ENCODE measurements around the gene TACC2.
"Not testable (repeated sequence)": the region's sequence is repeated elsewhere in the genome, so short reads cannot be mapped to it uniquely, and the experiment has no call there.

The TACC2 gene

DNA sequence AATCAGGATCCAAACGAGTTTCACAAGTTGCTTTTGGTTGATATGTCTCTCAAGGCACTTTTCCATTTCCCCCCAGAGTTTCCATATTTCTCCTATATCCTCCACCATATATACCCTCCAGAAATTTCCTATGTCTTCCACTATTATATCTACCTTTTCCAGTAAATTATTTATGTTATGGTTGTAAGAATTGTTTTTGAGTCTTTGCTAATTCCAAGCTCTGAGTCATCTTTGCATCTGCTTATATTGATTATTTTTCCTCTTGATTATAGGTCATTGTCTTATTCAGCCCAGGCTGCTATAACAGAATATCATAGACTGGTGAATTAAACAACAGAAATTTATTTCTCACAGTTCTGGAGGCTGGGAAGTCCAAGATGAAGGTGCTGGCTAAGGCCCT, 12.7 kb downstream of the TACC2 start:
- no peak for DNase-seq (ENCODE audit: extremely low read depth, low read depth)
- TF ChIP-seq, protein P1, sequence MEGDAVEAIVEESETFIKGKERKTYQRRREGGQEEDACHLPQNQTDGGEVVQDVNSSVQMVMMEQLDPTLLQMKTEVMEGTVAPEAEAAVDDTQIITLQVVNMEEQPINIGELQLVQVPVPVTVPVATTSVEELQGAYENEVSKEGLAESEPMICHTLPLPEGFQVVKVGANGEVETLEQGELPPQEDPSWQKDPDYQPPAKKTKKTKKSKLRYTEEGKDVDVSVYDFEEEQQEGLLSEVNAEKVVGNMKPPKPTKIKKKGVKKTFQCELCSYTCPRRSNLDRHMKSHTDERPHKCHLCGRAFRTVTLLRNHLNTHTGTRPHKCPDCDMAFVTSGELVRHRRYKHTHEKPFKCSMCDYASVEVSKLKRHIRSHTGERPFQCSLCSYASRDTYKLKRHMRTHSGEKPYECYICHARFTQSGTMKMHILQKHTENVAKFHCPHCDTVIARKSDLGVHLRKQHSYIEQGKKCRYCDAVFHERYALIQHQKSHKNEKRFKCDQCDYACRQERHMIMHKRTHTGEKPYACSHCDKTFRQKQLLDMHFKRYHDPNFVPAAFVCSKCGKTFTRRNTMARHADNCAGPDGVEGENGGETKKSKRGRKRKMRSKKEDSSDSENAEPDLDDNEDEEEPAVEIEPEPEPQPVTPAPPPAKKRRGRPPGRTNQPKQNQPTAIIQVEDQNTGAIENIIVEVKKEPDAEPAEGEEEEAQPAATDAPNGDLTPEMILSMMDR (IDR thresholded peaks at IDR 0.05; ENCODE audit: low read depth, low read length, missing control alignments), result no peak
- H3K4me3 ChIP-seq (replicated peaks; ENCODE audit: low read depth, low read length), result no peak overlapping the region

DNA sequence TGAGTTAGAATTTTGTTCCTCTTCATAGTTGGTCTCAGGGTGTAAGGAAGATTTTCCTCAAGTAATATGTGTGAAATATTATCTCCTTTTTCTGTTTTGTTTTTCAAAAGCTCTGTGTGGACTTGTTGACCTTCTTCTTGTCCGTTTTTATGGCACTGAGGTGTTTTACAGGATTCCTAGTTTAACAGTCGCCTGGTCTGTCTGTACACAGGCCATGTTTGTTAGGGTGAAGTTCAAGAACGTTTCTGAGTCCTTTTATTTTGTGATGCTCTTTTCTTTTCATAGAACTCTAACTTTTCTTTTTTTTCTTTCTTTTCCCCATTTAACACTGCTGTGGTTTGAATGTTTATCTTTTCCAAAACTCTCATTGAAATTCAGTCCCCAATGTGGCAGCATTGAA, 18.5 kb downstream of the TACC2 start:
- TF ChIP-seq, protein P1 (IDR thresholded peaks at IDR 0.05; ENCODE audit: low read depth, low read length, missing control alignments), result no peak

DNA sequence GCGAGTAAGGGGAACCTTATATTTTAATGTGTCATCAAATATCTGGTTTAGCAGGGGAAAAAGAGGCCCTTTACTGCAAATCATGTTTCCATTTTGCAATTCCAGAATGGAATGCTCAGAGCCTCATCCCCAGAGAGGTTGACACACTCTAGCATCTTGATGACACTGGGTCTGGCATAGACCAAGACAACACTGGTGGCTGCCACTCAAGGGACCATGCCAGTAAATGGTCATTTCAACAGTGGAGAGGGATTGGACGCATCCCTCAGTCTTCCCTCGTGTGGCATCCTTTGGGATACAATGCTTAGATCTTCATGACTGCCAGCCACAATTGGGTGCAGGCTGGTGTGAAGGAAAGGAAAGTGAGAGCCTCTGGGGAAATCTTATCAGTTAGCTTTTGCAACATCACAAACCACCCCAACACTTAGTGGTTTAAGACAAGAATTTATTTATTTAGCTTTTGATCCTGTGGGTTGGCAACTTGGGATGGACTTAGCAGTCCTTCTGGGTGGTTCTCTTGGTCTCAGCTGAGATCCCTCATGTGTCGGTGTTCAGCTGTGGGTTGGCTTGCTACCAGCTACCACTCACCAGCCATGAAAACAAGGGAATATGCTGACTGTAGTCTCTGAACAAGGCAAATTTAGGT, 21.6 kb downstream of the TACC2 start:
- no peak overlapping the region for H3K4me3 ChIP-seq (replicated peaks; ENCODE audit: low read depth, low read length)
- no peak for DNase-seq (ENCODE audit: extremely low read depth, low read depth)
- TF ChIP-seq, protein P1 (IDR thresholded peaks at IDR 0.05; ENCODE audit: low read depth, low read length, missing control alignments), result no peak

More for the DNA sequence above, 18.5 kb downstream of the TACC2 start:
- no peak overlapping the region for H3K4me3 ChIP-seq (replicated peaks; ENCODE audit: low read depth, low read length)
- DNase-seq (ENCODE audit: extremely low read depth, low read depth), result no peak

DNA sequence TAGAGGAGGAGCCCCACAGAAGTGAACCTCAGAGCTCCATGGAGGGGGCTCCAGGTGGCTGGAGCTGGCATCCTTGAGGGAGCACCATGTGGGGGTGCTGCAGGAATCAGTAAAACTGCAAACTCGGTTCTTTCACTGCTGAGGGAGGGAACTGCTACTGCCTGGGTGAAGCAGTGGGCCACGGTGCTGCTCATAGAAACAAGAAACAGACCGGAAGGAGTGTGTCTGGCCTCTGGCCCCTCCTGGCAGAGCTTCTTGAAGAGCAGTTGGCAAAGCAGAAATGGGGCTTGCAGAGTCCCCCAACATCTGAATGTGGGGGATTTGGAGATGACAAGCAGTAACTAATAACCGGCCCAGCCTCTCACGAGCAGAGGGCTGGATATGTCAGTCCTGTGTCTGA, 23.8 kb downstream of the TACC2 start:
- TF ChIP-seq, protein P1 (IDR thresholded peaks at IDR 0.05; ENCODE audit: low read depth, low read length, missing control alignments), result no peak
- no peak for DNase-seq (ENCODE audit: extremely low read depth, low read depth)

DNA sequence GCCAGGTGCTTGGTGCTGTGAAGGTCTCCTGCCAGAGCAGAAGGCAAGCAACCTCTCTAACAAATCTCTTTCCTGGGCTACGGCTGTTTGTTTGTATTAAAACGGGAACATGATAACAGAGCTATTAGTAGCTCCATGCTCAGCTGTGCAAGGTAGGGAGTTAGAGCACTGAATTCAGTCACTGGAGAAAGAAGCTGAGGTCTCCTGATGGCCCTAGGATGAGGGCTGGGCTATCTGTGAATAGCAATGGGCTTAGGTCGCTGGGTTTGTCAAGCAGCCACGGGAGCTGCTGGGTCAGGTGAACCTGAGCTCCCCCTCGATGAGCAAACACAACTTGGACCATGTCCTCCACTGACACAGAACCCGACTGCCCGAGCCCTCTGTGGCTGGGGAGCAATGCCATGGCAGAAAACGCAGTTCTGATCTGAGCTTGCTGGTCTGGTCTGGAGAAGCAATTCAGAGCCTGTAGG, 24.4 kb downstream of the TACC2 start:
- DNase-seq (ENCODE audit: extremely low read depth, low read depth), result no peak
- no peak overlapping the region for H3K4me3 ChIP-seq (replicated peaks; ENCODE audit: low read depth, low read length)
- TF ChIP-seq, protein P1 (IDR thresholded peaks at IDR 0.05; ENCODE audit: low read depth, low read length, missing control alignments), result no peak

More for the DNA sequence above, 23.8 kb downstream of the TACC2 start:
- no peak overlapping the region for H3K4me3 ChIP-seq (replicated peaks; ENCODE audit: low read depth, low read length)

DNA sequence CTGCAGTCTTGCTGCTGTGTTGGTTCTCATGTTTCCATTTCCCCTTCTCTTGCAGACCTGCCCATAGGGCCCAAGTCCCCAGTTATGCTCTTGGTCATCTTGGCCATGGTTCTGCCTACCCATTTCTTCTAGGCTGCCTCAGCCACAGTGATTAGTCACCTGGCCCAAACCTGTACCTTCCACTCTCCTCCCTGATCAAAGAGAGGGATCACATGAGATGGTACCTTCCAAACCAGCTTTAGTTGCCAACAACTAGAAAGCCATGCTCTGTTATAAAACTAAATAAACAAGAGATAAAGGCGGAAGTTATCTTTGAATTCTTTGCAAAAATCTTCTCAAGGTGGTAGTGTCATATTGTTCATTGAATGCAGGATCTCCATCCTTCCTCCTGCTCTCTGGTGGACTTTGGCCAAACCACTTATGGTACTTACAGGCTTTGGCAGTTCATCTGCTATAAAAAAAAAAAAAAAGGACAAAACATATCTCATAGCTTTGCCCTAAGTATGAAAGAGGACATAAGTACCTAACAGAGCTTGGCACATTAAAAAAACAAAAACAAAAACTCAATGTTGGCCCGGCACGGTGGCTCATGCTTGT, 25.8 kb downstream of the TACC2 start:
- TF ChIP-seq, protein P1 (IDR thresholded peaks at IDR 0.05; ENCODE audit: low read depth, low read length, missing control alignments), result no peak
- no peak overlapping the region for H3K4me3 ChIP-seq (replicated peaks; ENCODE audit: low read depth, low read length)
- no peak for DNase-seq (ENCODE audit: extremely low read depth, low read depth)

DNA sequence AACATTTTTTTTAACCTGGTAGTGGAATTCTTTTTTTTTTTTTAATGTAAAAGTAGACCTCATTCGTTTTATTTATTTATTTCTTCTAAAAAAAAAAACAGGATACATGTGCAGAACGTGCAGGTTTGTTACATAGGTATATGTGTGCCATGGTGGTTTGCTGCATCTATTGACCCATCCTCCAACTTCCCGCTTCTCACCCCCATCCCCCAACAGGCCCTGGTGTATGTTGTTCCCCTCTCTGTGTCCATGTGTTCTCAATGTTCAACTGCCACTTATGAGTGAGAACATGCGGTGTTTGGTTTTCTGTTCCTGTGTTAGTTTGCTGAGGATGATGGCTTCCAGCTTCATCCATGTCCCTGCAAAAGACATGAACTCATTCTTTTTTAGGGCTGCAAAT, 29.0 kb downstream of the TACC2 start:
- not testable (repeated sequence) for DNase-seq (ENCODE audit: extremely low read depth, low read depth); H3K4me3 ChIP-seq (replicated peaks; ENCODE audit: low read depth, low read length)
